ENCODE results near the gene CCN5.
"Not testable (repeated sequence)": the region's sequence is repeated elsewhere in the genome, so short reads cannot be mapped to it uniquely, and the experiment has no call there.

CCN5 gene

DNA sequence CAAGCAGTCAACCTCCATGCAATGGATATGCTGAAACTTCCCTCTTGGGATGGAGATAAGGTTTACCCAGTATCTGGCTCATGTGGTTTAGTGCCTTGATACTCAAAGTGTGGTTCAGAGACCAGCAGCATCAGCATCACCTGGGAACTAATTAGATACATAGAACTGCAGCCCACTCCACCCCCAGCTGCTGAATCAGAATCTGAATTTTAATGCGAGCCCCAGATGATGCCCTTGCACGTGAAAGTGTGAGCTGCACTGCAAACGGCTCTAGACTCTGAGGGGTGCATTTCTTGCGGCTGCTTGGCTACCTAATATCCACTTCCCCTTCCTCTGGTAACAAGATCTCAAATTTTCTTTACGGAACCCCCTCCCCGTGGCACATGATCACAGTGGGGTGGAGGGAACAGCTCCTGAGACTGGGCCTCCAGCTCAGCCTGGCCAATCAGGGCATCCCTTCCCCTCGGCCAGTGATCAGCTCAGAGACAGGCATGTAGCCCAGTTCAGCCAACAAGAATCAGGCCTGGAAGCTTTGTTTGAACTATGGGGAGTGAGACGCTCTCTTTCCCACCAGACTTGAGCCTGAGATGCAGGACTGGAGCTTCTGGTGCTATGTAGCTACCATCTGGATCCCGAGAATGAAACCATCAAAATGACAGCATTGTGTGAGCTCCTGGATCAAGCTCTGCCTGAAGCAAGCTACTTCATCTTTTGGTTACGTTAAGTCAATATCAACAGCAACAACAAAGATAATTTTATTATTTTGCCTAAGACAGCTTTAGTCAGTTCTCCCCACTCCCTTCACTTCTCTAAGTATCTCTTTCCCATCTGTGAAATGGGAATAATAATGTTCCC is 43.3 kb downstream of the CCN5 start:
- no peak for DNase-seq (ENCODE audit: low read depth in 3 of 3)

DNA sequence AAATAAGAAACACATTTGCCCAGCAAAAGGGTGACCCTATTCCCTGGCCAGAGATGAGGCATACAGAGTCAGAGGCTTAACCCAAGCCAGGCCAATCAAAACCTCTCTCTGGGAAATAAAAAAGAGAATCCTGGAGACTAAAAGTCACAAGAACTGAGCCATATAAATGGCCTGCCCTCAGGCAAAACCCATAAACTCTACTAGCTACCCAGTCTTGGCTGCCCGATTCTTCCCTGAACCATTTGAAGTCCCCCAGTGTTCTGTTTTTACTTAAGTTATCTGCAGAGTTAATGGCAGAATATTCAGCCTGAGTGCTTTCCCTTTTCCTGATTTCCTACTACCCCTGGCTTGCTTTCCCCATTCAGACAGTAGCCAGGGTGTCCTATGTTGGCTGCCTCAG is 44.4 kb downstream of the CCN5 start:
- no peak for DNase-seq (ENCODE audit: low read depth in 3 of 3)

DNA sequence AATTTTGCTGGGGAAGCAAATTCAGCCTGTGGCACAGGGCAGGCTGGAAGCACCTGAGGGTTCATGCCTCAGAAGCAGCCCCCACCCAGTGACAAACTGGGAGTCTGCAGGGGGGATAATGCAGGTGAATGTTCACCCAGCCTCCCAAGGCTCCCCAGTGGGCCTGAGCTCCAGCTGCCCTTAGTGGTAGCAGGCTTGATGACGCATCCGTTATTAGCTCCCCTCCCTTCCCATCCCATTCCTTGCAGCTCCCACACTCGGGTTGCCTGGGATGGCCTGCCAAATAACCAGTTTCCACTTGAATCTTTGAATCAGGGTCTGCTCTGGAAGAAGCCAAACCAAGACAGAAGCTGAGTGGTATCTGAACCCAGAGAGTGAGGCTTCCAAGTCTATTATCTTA is 46.3 kb downstream of the CCN5 start:
- DNase-seq (ENCODE audit: low read depth in 3 of 3) = no peak

DNA sequence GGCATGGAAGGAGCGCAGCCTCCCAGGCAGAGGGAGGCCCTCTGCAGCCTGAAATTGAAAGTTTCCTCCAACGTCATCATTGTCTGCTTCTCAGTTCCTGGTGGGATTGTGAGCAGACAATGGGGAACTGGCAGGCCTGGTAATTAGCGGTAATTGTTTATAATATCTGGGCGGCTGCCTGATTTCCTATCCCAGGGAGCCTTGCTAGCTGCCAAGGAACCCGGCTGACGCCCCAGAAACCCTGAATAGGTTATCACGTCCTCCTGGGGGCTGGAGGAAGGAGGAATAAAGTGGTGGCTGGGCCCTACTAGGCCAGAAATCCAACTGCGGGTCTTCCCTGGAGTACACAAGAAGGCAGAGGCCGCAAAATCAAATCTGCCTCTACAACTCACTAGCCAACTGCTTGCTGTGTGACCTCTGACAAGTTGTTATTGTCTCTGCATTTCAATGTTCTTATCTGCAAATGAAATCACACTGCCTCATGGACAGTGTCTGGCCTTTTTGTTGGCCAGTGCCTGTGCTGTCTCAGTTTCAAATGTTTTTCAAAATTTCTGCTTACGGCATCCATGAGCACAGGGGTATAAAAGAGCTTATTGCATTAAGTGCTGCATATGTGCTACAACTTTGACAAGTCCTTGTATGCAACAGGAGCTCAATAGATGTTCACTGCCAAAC is 47.4 kb downstream of the CCN5 start:
- DNase-seq (ENCODE audit: low read depth in 3 of 3) = no peak

DNA sequence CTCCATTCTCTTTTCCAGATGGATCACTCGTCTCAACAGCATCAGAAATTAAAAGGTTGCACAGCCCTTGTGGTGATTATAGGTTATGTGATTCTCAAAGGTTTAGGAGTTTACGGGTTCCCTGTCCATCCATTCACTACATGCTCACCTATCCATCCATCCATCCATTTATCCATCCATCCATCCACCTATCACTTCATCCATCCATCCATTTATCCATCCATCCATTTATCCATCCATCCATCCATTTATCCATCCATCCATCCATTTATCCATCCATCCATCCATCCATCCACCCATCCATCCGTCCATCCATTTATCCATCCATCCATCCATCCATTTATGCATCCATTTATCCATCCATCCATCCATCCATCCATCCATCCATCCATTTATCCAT is 48.6 kb downstream of the CCN5 start:
- not testable (repeated sequence) for DNase-seq (ENCODE audit: low read depth in 3 of 3)

DNA sequence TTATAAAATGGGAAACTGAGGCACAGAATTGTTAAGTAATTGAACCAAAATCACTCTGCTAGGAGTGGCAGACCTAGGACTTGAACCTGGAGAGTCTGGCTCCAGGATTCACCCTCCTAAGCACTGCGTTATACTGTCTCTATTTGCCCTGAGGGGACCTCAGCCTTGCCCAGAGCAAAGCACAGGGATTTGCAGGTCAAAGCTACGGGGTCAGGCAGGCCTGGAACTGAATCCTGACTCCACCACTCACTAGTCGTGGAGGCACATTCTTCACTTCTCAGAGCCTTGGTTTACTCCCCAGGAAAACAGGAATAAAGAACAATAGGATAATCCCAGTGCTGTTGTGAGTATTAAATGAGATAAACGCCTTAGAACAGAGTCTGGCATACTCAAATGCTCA is 49.9 kb downstream of the CCN5 start:
- DNase-seq (ENCODE audit: low read depth in 3 of 3) = no peak

DNA sequence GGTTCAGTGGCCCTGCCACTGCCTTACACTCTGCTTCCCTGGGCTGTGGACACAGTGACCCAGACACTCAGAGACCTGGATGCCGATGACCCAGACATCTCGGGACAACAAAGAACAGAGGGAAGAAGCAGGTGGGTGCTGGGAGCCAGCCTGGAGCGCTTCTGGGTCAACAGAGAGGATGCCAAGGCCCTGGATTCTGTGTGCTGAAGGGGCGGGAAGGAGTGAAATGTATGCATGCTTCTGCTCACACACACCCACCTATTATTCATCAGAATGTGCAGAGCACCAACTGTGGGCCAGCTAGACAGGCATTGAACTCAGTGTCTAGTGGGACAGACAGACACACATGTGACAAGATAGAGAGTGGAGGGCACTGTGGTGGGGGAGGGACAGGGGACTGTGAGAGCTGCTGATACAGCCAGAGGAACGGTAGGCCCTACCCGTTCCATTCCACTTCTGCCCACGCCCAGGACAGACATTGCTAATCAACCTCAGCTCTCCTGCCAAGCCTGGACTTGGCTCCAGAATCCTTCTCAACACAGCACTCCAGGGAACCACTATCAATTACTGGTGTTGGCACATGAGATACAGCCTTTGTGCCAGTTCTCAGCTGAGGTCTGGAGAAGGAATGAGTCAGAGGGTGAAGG is 50.7 kb downstream of the CCN5 start:
- DNase-seq (ENCODE audit: low read depth in 3 of 3) = no peak

DNA sequence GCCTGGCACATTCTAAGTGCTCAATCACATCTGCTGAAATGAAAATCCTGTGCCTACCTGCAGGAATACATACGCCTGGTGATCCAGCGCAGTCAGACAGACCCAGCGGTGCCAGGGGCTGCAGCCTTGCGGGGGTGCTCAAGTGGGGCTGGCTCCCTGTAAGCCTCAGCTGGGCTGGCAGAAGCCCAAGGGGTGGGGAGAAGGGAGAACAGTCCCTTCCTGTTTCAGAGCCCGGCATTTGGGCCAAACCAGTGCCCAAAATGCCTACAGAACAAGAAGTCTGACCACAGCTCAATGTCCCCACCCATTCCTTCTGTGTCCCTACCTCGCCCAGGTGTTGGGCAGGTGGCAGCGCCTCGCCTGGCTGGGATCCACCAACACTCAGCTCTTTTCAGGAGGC is 53.1 kb downstream of the CCN5 start:
- no peak for DNase-seq (ENCODE audit: low read depth in 3 of 3)

DNA sequence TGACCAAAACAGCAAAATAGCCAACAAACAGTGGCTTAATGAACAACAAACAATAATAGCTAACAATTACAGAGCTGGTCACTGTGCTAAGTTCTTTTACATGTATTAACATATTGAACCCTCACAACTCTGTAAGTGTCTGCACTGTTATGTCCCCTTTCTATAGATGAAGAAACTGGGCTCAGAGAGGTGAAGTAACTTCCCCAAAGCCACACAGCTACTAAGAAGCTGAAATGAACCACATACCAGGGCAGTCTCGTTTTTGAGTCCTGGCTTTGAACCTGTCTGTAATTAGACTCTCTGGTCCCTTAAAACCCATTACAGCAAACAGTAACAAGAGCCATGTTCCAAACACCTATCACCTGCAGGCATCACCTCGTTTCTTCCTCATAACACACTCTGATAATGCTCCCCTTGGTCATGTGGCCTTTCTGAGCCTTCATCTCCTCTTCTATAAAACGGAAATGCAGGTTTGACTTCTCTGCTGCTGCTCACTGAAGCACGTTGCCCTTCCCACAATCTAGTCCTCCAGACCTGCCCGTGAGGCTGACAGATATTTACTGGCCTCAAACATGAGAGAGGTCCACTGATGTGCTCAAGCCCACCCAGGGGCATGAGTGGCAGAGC is 53.8 kb downstream of the CCN5 start:
- no peak for DNase-seq (ENCODE audit: low read depth in 3 of 3)

DNA sequence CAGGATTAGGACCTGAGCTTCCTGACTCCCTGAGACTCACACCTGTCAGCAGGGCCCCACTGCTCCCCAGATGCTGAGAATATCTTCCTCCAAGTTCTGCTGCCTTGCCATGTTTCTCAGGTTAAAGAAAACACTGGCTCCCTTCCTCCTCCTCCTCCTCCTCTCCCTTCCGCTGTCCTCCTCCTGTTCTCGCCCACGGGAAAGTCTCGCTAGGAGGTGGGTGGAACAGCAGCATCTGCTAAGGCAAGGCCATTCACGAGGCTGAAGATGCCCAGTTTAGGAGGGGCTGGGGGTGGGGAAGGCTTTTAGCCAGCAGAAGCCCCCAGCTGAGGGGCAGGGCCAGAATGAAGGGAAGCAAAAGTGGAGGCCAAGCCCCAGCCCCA is 54.3 kb downstream of the CCN5 start:
- no peak for DNase-seq (ENCODE audit: low read depth in 3 of 3)

DNA sequence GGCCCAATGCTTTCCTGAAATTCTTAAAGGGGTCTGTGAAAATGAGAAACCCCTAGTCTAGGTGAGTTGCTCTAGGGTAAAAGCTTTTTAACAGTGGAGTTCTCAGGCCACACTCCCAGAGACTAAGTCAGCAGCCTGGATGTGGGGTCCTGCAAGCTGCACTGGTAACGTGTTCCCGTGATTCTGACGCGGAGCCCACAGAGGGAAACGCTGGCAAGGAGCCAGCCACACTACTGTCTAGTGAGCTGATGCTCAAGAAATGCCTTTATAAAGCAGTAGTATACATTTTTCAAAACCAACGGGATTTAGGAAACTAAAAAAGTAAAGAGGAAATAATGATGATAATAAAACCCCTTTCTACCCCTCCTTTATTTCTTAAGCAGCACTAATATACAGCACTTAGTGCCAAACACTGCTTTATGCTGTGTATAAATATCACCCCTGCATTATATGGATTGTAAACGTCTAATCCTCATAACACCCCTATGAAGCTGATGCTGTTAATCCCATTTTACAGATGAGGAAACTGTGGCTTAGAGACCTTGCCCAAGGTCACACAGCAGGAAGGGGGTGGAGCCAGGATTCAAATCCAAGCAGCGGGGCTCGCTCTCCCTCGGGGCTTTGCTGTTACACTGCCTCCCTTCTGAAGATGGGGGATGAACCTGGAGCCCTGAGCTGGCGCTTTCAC is 55.5 kb downstream of the CCN5 start:
- no peak for DNase-seq (ENCODE audit: low read depth in 3 of 3)

DNA sequence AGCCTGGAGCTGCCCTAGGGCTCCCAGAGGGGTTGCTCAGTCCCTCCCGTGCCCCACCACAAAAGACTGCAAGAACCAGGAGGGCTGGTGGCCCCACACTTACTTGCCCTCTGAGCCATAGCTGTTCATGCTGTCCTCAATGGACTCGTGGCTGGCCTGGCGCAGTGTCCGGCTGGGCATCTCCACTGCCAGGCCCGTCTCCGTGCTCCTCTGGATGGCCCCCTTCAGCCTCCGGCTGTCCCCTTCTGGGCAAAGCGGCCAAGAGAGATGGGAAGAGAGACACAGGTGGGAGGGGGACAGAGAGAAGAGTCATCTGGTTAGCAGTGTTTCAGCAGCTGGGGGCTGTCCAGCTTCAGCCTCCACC is 56.0 kb downstream of the CCN5 start:
- DNase-seq (ENCODE audit: low read depth in 3 of 3) = no peak

DNA sequence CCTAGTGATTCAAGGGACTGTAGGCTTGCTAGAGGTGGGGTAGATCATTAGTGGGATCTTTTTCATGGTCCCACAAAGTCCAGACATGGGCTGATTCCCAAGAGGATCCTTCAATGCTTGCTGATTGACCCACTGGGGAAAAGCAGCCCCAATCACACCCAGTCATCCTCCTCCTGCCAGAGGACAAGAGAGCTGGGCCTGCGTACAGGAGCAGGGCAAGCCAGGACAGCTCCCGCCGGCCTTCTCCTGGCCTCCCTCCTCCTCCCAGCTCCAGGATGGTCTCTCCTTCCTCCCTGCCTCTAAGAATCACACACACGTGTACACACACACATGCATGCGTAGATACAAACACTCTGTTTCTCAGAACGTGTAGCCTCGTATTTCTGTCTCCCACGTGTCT is 57.5 kb downstream of the CCN5 start:
- DNase-seq (ENCODE audit: low read depth in 3 of 3) = no peak

DNA sequence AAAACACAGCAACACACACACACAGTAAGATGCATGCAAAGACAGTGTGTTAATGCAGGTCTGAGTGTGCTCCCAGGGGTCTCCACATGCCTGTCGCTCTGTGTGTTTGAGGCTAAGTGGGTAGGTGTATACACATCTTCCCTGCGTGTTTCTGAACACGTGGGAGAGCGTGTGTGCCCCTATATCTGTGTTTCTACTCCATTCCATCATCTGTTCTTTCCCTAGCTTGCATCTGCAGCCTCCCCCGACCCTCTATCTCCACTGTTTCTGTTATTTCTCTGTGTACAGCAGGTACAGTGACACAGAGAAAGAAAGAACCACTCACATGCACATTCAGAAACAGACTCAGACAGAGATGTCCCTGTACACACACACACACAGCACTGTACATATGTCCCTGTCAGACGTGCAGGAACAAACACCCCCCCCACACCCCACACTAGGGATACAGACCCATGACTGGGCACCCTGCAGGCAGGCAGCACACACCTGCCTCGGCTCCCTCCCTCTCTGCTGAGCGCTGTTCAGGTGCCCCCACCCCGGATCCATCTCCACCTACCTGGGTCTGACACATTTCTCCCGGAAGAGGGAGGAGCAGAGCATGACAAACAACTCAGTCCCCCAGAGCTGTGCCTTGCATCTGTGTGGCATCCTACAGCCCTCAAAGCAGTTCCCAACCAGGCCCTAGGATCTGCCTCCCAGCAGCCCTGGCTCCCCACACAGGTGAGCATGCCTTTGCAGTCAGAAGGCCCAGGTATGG is 58.1 kb downstream of the CCN5 start:
- DNase-seq (ENCODE audit: low read depth in 3 of 3) = no peak

DNA sequence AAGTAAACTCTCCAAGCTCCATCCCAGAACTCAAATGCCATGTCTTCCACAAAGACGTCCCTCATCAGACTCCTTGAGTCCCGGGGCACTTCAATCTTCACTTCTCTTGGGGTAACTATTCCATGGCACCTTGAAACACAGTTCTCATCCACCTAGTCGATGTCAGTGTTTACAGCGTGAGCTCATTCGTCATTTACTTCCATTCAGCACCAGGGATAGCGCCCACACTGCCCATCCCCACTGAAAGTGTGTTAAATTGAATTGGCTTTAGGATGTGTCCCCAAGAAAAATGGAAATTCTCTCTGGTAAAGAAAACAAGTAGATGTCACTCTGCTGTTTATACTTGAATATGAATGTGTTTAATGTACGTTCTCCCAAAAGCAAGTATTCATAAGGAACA is 61.8 kb downstream of the CCN5 start:
- DNase-seq (ENCODE audit: low read depth in 3 of 3) = no peak

Measured in stimulated activated CD4-positive, alpha-beta T cell treated with anti-CD3 and anti-CD28 coated beads, TNF-alpha, amount 100 ng/mL, for 4 hours (primary cell).